Stimulated activated CD4-positive, alpha-beta T cell treated with anti-CD3 and anti-CD28 coated beads, Interleukin-15, amount 100 ng/mL, for 24 hours (primary cell): ENCODE measurements around the gene DYNLRB1.

Experiments used
- DNase-seq: peaks from one replicate; pipeline ENCODE4 v3.0.0-alpha.2; 2020

The DYNLRB1 gene

GRCh38 chr20:34579979-34580940 is 64.0 kb downstream of the DYNLRB1 start:
- no peak for DNase-seq

- peak; percentile 44 for DNase-seq
These were observed 65.3 kb downstream of the DYNLRB1 start for GRCh38 chr20:34581341-34582184.

GRCh38 chr20:34582221-34582620 is 66.0 kb downstream of the DYNLRB1 start:
- no peak for DNase-seq

GRCh38 chr20:34582911-34583310 is 66.7 kb downstream of the DYNLRB1 start:
- no peak for DNase-seq

GRCh38 chr20:34583544-34583943 is 67.3 kb downstream of the DYNLRB1 start:
- no peak for DNase-seq

GRCh38 chr20:34585019-34585418 is 68.8 kb downstream of the DYNLRB1 start:
- DNase-seq: no peak

- no peak for DNase-seq
These were observed 70.4 kb downstream of the DYNLRB1 start for GRCh38 chr20:34586488-34587163.
